Effector memory CD4-positive, alpha-beta T cell (primary cell): Measurements from ENCODE around the gene RNF130.

Experiments used
- DNase-seq, 3 donors: peaks; one replicate each; pipeline ENCODE4 v3.0.0-alpha.2; 2020
- H3K27ac ChIP-seq: 2 replicates; pipeline ENCODE4 v1.7.0; 2013; ENCODE audit warnings: mild to moderate bottlenecking, low read length, moderate library complexity; ENCODE audit not compliant: insufficient read depth, poor library complexity, severe bottlenecking
- H3K27me3 ChIP-seq: replicated peaks from 2 replicates; pipeline ENCODE4 v1.7.0; 2013; ENCODE audit warnings: mild to moderate bottlenecking, low read length; ENCODE audit not compliant: insufficient read depth, control insufficient read depth, poor library complexity, severe bottlenecking
- H3K36me3 ChIP-seq: 2 replicates; pipeline ENCODE4 v1.7.0; 2013; ENCODE audit warnings: mild to moderate bottlenecking, low read length, moderate library complexity; ENCODE audit not compliant: control insufficient read depth, insufficient read depth
- H3K4me1 ChIP-seq: 2 replicates; pipeline ENCODE4 v1.7.0; 2013; ENCODE audit warnings: low read length, mild to moderate bottlenecking; ENCODE audit not compliant: control insufficient read depth, insufficient read depth, poor library complexity, severe bottlenecking
- H3K4me3 ChIP-seq: 2 replicates; pipeline ENCODE4 v1.7.0; 2013; ENCODE audit warnings: low read length, low read depth, mild to moderate bottlenecking; ENCODE audit not compliant: insufficient read depth, poor library complexity, severe bottlenecking
- H3K9me3 ChIP-seq: 2 replicates; pipeline ENCODE4 v1.7.0; 2013; ENCODE audit warnings: mild to moderate bottlenecking, low read length, moderate library complexity; ENCODE audit not compliant: control insufficient read depth

Gene RNF130

GRCh38 chr5:180075703-180076102, 4.1 kb upstream of the RNF130 start:
- Histone ChIP-seq H3K36me3 (no peaks in the 10 kb centered on the region), H3K27me3 (peaks cover 15% of the 10 kb centered on the region), H3K27ac (no peak overlapping the region), H3K4me1 (peaks cover 13% of the 10 kb centered on the region), H3K4me3 (no peak overlapping the region), H3K9me3 (no peaks in the 10 kb centered on the region)
- no peak for DNase-seq

DNA sequence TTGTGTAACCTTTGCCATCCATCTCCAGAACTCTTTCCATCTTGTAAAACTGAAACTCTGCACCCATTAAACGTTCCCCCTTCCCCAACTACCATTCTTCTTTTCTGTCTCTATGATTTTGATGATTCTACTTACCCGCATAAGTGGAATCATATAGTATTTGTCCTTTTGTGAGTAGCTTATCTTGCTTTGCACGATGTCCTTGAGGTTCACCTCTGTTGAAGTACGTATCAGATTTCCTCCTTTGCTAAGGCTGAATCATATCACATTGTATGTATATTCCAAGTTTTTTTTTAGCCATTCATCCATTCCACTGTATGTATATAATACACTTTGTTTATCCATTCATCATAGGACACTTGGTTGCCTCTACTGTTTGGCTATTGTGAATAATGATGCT, 2.9 kb upstream of the RNF130 start:
- H3K36me3 ChIP-seq, result no peaks in the 10 kb centered on the region
- H3K27ac ChIP-seq, result no peak overlapping the region
- H3K9me3 ChIP-seq, result no peaks in the 10 kb centered on the region
- peaks cover 4% of the 10 kb centered on the region for H3K27me3 ChIP-seq
- no peak for DNase-seq
- H3K4me3 ChIP-seq, result no peak overlapping the region
- H3K4me1 ChIP-seq, result peaks cover 18% of the 10 kb centered on the region

GRCh38 chr5:180072556-180072955, 997 bp upstream of the RNF130 start:
- Histone ChIP-seq H3K27ac (peak overlapping the region; percentile 68), H3K36me3 (no peaks in the 10 kb centered on the region), H3K4me1 (peaks cover 18% of the 10 kb centered on the region), H3K27me3 (no peaks in the 10 kb centered on the region), H3K9me3 (no peaks in the 10 kb centered on the region), H3K4me3 (peak overlapping the region; percentile 81)
- DNase-seq, result no peak

GRCh38 chr5:180072256-180072548, 643 bp upstream of the RNF130 start:
- Histone ChIP-seq H3K9me3 (no peaks in the 10 kb centered on the region), H3K36me3 (no peaks in the 10 kb centered on the region), H3K4me3 (peak overlapping the region; percentile 81), H3K27ac (peak overlapping the region; percentile 68), H3K27me3 (no peaks in the 10 kb centered on the region), H3K4me1 (peaks cover 18% of the 10 kb centered on the region)
- no peak for DNase-seq

GRCh38 chr5:180070756-180071530, 616 bp downstream of the RNF130 start:
- DNase-seq, result no peak

DNA sequence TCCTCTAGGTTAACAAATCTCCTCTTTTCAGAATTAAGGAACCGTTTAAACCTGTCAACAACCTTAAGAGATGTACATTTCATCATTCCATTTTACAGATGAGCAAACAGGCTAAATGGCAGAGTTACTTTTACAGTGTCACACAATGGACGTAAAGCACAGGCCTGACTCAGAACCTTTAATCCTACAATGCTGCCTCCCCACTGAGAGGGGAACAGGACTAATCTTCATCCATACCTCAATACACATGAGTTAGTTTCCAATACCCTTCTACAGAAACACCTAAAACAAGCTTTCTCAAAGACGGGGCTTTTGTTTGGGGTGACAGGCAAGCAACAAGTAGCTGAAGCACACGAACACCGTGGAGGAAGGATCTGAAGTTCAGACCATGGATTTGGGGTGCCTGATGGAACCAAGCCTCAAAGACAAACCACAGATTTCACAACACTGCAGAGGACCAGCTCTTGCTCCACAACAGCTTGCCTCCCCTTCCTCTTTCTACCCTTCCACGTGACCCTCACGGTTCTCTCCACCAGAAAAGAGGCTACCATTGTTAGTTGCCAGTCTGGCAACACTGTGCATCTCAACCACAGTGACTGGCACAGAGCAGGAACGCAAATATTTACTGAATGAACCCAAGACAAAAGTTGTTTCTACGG, 1.8 kb downstream of the RNF130 start:
- Histone ChIP-seq H3K36me3 (no peaks in the 10 kb centered on the region), H3K4me1 (peaks cover 18% of the 10 kb centered on the region), H3K27ac (no peak overlapping the region), H3K4me3 (no peak overlapping the region), H3K27me3 (no peaks in the 10 kb centered on the region), H3K9me3 (no peaks in the 10 kb centered on the region)
- DNase-seq, result no peak

More at GRCh38 chr5:180070756-180071530, 616 bp downstream of the RNF130 start:
- Histone ChIP-seq H3K4me1 (peaks cover 18% of the 10 kb centered on the region), H3K9me3 (no peaks in the 10 kb centered on the region), H3K4me3 (peak overlapping the region; percentile 81), H3K36me3 (no peaks in the 10 kb centered on the region), H3K27ac (peak overlapping the region; percentile 16), H3K27me3 (no peaks in the 10 kb centered on the region)

DNA sequence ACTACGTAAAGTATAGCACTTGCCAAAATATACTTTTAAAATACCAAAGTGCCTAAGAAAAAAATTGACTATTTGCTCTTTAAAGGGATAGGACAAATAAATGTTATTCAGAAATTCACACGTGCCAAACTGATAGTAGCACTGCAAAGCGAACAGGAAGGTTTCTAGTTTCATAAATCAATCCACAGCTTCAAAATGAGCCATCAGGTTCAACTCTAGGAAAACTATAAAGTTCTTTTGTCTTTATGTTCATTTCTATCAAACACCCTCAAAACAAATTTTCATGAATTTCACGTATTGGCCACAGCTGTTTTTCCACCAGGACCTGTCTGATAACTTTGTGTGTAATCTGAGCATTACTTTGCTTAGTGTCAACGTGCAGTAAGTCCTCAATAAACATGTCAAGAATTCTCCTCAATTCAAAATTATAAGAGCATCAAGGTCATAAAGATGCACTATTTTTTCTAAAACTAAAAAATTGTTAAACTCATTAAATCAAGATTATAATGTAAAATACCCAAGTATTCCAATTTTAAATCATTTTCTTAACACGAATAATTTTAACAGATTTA, 3.0 kb downstream of the RNF130 start:
- no peaks in the 10 kb centered on the region for H3K36me3 ChIP-seq
- no peak overlapping the region for H3K27ac ChIP-seq
- no peak overlapping the region for H3K4me3 ChIP-seq
- no peak for DNase-seq
- no peaks in the 10 kb centered on the region for H3K27me3 ChIP-seq
- no peaks in the 10 kb centered on the region for H3K9me3 ChIP-seq
- H3K4me1 ChIP-seq, result peaks cover 18% of the 10 kb centered on the region

DNA sequence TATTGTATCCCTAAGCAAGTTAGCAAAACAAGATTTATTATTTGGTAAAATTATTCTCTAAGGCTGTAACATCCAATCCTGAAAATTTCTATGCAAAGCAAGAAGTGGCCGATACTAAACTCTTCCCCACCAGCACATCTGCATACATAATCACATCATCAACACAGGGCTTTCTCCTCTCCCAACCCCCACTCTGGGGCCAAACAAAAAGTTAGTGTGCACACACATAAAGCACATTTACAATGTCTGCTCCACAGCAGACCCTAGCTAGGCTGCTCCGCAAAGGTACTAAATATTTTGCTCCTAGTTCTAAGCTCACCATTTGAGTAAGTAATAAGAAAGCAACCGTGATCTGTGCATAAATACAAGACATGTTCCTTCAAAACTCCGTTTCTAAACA, 3.6 kb downstream of the RNF130 start:
- Histone ChIP-seq H3K27ac (no peak overlapping the region), H3K36me3 (no peaks in the 10 kb centered on the region), H3K27me3 (no peaks in the 10 kb centered on the region), H3K4me3 (no peak overlapping the region), H3K9me3 (no peaks in the 10 kb centered on the region), H3K4me1 (peaks cover 18% of the 10 kb centered on the region)
- no peak for DNase-seq

DNA sequence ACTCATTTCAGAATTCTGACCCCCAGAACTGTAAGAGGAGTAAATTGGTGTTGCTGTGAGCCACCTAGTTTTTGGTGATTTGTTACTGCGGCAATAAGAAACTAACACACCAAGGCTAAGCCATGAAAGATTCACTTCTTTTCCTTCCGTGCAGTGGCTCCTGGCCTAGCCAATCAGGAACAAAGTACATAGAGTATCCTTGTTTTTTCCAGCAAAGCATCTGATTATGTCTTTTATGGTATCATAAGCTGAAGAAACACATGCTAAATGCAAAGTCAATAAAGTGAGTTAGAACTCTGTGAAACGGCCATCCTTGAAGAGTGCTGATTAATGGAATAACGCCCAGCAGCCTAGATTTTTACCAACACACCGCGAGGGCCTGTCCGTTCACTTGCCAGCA, 11.4 kb downstream of the RNF130 start:
- Histone ChIP-seq H3K27ac (no peak overlapping the region), H3K4me3 (no peak overlapping the region), H3K9me3 (no peaks in the 10 kb centered on the region)

GRCh38 chr5:180059326-180059725, 12.2 kb downstream of the RNF130 start:
- Histone ChIP-seq H3K4me3 (no peak overlapping the region), H3K27ac (no peak overlapping the region)

More for the DNA sequence above, 11.4 kb downstream of the RNF130 start:
- Histone ChIP-seq H3K27me3 (no peaks in the 10 kb centered on the region), H3K4me1 (no peaks in the 10 kb centered on the region), H3K36me3 (no peaks in the 10 kb centered on the region)
- DNase-seq, result no peak

More at GRCh38 chr5:180059326-180059725, 12.2 kb downstream of the RNF130 start:
- H3K36me3 ChIP-seq, result no peaks in the 10 kb centered on the region
- H3K4me1 ChIP-seq, result no peaks in the 10 kb centered on the region
- no peaks in the 10 kb centered on the region for H3K9me3 ChIP-seq
- no peaks in the 10 kb centered on the region for H3K27me3 ChIP-seq
- DNase-seq, result no peak
